CD4-positive, alpha-beta T cell (primary cell): Measurements from ENCODE around the gene GULP1. TPM values are rescaled to one million over a fixed set of nuclear protein-coding genes. Genes with fewer than 3 reads are reported as not detected.

ENCODE experiments used
- ATAC-seq: fragments of 200-7000 bp; cut with Tn5 transposase; one replicate; pipeline ENCODE4 v1.10.0; 2022; ENCODE audit warnings: mild to moderate bottlenecking; ENCODE audit not compliant: poor library complexity
- CTCF ChIA-PET: fragments of 350-600 bp; sonication (Branson Sonifier 250); formaldehyde crosslinking; loops from one replicate; lab custom pipeline; 2021; ENCODE audit warnings: antibody characterized with exemption, inconsistent platforms; lab: Charles Lee
- POLR2A ChIA-PET: fragments of 350-600 bp; sonication (Branson Sonifier 250); formaldehyde crosslinking; loops from one replicate; lab custom pipeline; 2021; ENCODE audit warnings: antibody characterized with exemption, inconsistent platforms; lab: Charles Lee
- DNase-seq, 14 experiments: peaks; one replicate each; pipeline ENCODE4 v3.0.0-alpha.2; 2013 to 2020; ENCODE audit warnings: mixed read lengths in 2 of 14
- H3K27ac ChIP-seq, 2 donors: one replicate each; pipeline versions ENCODE4 v1.5.1 to v1.7.0; 2013; ENCODE audit warnings: low read length in 2 of 2, low read depth in 1 of 2, mild to moderate bottlenecking in 1 of 2
- H3K27me3 ChIP-seq, 2 experiments: 1 replicate in 1 of 2; 2 replicates in 1 of 2; pipeline versions ENCODE4 v1.6.1 to v1.7.0; 2013; ENCODE audit warnings: low read length in 2 of 2, control low read depth in 1 of 2, mild to moderate bottlenecking in 1 of 2, moderate library complexity in 1 of 2; ENCODE audit not compliant: insufficient read depth in 2 of 2, control insufficient read depth in 1 of 2
- H3K36me3 ChIP-seq: one replicate; pipeline ENCODE4 v1.6.1; 2013; ENCODE audit warnings: low read length, control low read depth; ENCODE audit not compliant: insufficient read depth
- H3K4me1 ChIP-seq: one replicate; pipeline ENCODE4 v1.6.1; 2013; ENCODE audit warnings: low read length, control low read depth; ENCODE audit not compliant: insufficient read depth
- H3K4me3 ChIP-seq: one replicate; pipeline ENCODE4 v1.5.1; 2013; ENCODE audit warnings: mild to moderate bottlenecking, low read length, moderate library complexity
- H3K9me3 ChIP-seq, 2 experiments: 1 replicate in 1 of 2; 2 replicates in 1 of 2; pipeline versions ENCODE4 v1.6.1 to v1.7.0; 2013; ENCODE audit warnings: low read length in 2 of 2, mild to moderate bottlenecking in 2 of 2, control low read depth in 1 of 2, moderate library complexity in 1 of 2; ENCODE audit not compliant: control insufficient read depth in 1 of 2, insufficient read depth in 1 of 2
- H3K27ac Mint-ChIP-seq: one replicate; pipeline ENCODE4 v1.8.0; 2020; ENCODE audit warnings: mixed read lengths
- H3K27me3 Mint-ChIP-seq: one replicate; pipeline ENCODE4 v1.8.0; 2021; ENCODE audit warnings: mixed read lengths
- H3K36me3 Mint-ChIP-seq: one replicate; pipeline ENCODE4 v1.8.0; 2021; ENCODE audit warnings: low read depth, mixed read lengths
- H3K4me1 Mint-ChIP-seq: one replicate; pipeline ENCODE4 v1.8.0; 2021; ENCODE audit warnings: low read depth, mixed read lengths
- H3K4me3 Mint-ChIP-seq: one replicate; pipeline ENCODE4 v1.8.0; 2020; ENCODE audit warnings: mild to moderate bottlenecking, mixed read lengths
- H3K9me3 Mint-ChIP-seq: one replicate; pipeline ENCODE4 v1.8.0; 2020; ENCODE audit warnings: mixed read lengths
- intact Hi-C, 2 experiments: fragments of 100-400 bp; cut with DNase I in 1 of 2; cut with micrococcal nuclease in 1 of 2; formaldehyde crosslinking; loops; one replicate each; pipeline versions ENCODE4 v1.15.1 to v1.9.0; 2023 to 2025; cut with DNase I, micrococcal nuclease
- total RNA-seq, 174 experiments: library from RNA in 2 of 174; stranded (reverse) in 2 of 174; gene quantifications; one replicate each; pipeline ENCODE4 v1.2.3 and lab custom pipeline; 2021 to 2026
- TF ChIP-seq, protein P1 (sequence below): fragments of 200-600 bp; IDR thresholded peaks from one replicate; pipeline ENCODE4 v1.8.0; 2022; ENCODE audit warnings: antibody characterized with exemption, mild to moderate bottlenecking

The GULP1 gene
- total RNA-seq, 2 experiments from 2014 or later = not detected

- Histone ChIP-seq H3K27me3 (no peaks in the 10 kb centered on the region), H3K9me3 (no peaks in the 10 kb centered on the region), H3K27ac (no peak overlapping the region), H3K36me3 (no peaks in the 10 kb centered on the region), H3K4me1 (no peaks in the 10 kb centered on the region), H3K4me3 (no peak overlapping the region)
- H3K4me3 Mint-ChIP-seq = no peak overlapping the region
- POLR2A ChIA-PET = no interaction called here
- H3K9me3 Mint-ChIP-seq = peaks cover 2% of the 10 kb centered on the region
- H3K4me1 Mint-ChIP-seq = no peaks in the 10 kb centered on the region
- peaks cover 3% of the 10 kb centered on the region for H3K27me3 Mint-ChIP-seq
- DNase-seq (no peak), ATAC-seq (no peak)
- CTCF ChIA-PET = no interaction called here
- intact Hi-C loops = no loop called here
- TF ChIP-seq, protein P1, sequence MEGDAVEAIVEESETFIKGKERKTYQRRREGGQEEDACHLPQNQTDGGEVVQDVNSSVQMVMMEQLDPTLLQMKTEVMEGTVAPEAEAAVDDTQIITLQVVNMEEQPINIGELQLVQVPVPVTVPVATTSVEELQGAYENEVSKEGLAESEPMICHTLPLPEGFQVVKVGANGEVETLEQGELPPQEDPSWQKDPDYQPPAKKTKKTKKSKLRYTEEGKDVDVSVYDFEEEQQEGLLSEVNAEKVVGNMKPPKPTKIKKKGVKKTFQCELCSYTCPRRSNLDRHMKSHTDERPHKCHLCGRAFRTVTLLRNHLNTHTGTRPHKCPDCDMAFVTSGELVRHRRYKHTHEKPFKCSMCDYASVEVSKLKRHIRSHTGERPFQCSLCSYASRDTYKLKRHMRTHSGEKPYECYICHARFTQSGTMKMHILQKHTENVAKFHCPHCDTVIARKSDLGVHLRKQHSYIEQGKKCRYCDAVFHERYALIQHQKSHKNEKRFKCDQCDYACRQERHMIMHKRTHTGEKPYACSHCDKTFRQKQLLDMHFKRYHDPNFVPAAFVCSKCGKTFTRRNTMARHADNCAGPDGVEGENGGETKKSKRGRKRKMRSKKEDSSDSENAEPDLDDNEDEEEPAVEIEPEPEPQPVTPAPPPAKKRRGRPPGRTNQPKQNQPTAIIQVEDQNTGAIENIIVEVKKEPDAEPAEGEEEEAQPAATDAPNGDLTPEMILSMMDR = no peak
- no peak overlapping the region for H3K27ac Mint-ChIP-seq
- H3K36me3 Mint-ChIP-seq = no peaks in the 10 kb centered on the region
Measured at GRCh38 chr2:188320861-188321260, 29.2 kb downstream of the GULP1 start.

DNA sequence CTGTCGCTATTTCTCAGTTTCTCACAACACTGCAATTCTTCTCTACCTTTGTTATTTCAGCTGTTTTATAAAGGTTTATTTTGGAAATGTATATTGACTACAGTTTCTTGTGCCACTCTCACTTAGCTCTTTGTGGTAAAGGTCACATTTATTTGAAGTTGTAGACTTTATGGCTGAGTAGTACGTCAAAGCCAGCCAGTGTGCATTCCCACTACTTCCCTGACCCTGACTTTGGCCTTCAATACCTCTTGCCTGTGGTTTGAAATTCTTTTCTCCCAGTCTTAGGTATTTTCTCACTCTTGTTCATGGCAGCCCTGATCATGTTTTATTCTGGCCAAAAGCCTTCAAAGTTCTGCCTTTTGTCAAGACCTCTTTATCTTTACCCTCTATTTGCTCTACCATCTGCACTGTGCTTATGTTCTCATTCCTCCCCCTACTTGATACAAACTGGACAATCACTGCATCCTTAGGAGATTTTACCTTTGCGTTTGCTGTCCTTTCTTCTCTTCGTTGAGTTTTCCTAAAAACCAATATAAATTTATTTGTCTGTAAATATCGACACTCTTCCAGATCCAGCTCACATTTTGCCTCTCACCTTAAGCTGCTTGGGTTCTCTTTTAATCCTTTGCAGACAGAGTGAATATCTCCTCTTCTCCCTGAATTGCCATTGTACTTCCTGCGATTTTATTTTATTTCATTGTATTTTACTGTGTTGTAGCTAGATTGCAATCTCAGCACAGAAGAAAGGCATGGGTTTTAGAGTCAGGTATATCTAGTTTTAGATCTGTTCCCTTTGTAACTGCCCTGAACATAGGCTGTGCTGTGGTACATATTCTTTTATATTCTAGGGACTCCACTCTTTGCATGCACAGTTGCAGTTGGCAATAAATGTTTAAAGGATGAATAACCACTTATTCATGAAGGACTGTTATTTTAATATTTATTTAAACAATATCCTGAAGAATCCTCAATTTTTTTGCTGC lies 31.2 kb downstream of the GULP1 start:
- ATAC-seq = no peak
- CTCF ChIA-PET = interaction anchor here (1.0 kb wide), 1 partner anchor 10 kb away, joined by 3 read pairs; no protein-coding TSS in a partner anchor
- H3K4me1 ChIP-seq = no peaks in the 10 kb centered on the region
- no peak for DNase-seq
- H3K27me3 ChIP-seq = no peaks in the 10 kb centered on the region
- H3K9me3 Mint-ChIP-seq = no peaks in the 10 kb centered on the region
- H3K27ac Mint-ChIP-seq = no peak overlapping the region
- no peak overlapping the region for H3K4me3 Mint-ChIP-seq
- no peaks in the 10 kb centered on the region for H3K9me3 ChIP-seq
- no peak overlapping the region for H3K27ac ChIP-seq
- H3K4me3 ChIP-seq = no peak overlapping the region
- TF ChIP-seq, protein P1 = no peak
- no peaks in the 10 kb centered on the region for H3K36me3 ChIP-seq
- no peaks in the 10 kb centered on the region for H3K4me1 Mint-ChIP-seq
- H3K36me3 Mint-ChIP-seq = no peaks in the 10 kb centered on the region
- H3K27me3 Mint-ChIP-seq = peaks cover 3% of the 10 kb centered on the region
- POLR2A ChIA-PET = no interaction called here
- intact Hi-C loops = no loop called here

GRCh38 chr2:188324067-188324466 lies 32.4 kb downstream of the GULP1 start:
- Histone ChIP-seq H3K27ac (no peak overlapping the region), H3K27me3 (no peaks in the 10 kb centered on the region), H3K4me3 (no peak overlapping the region), H3K36me3 (no peaks in the 10 kb centered on the region), H3K9me3 (no peaks in the 10 kb centered on the region), H3K4me1 (no peaks in the 10 kb centered on the region)
- Mint-ChIP-seq H3K36me3 (no peaks in the 10 kb centered on the region), H3K4me3 (no peak overlapping the region), H3K27me3 (peaks cover 3% of the 10 kb centered on the region), H3K27ac (no peak overlapping the region), H3K9me3 (no peaks in the 10 kb centered on the region), H3K4me1 (no peaks in the 10 kb centered on the region)
- CTCF ChIA-PET = no interaction called here
- ATAC-seq = no peak
- intact Hi-C loops = no loop called here
- POLR2A ChIA-PET = no interaction called here
- TF ChIP-seq, protein P1 = no peak
- DNase-seq = no peak
